NCI-H2171 treated with DMSO at 0.1 percent for 48 hours (cell line): ENCODE results near the gene OR2A14.
A peak's percentile ranks its signal among the peaks of the same experiment; 100 is the strongest.
"Not testable (repeated sequence)": the region's sequence is repeated elsewhere in the genome, so short reads cannot be mapped to it uniquely, and the experiment has no call there.

Experiments used
- DNase-seq: peaks from one replicate; lab custom pipeline; 2025; lab: John Stamatoyannopoulos, UW

Gene OR2A14, protein sequence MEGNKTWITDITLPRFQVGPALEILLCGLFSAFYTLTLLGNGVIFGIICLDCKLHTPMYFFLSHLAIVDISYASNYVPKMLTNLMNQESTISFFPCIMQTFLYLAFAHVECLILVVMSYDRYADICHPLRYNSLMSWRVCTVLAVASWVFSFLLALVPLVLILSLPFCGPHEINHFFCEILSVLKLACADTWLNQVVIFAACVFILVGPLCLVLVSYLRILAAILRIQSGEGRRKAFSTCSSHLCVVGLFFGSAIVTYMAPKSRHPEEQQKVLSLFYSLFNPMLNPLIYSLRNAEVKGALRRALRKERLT

DNA sequence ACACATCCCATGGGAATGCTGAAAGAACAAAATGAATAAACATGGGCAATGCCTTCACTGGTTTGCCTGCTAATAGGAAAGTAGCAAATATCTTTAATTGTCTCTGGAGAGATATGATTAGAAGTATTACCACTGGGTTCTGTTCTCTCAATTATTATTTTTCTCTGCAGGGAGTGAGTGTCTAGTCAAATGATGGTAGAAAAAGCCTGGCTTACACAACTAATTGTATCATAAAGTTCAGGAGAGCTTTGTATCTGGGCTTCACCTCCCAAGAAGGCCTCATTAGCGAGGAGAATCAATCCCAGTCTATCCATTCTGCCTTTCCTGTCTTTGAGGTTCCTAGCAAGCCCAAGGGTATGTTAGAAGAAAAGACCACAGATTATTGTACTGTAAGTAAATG is at the start of gene OR2A14:
TSS of gene OR2A14 (plus strand) at position 301 of the 400 bp plus-strand sequence. CDS start 5,937 bp downstream, outside the sequence.
- no peak for DNase-seq

DNA sequence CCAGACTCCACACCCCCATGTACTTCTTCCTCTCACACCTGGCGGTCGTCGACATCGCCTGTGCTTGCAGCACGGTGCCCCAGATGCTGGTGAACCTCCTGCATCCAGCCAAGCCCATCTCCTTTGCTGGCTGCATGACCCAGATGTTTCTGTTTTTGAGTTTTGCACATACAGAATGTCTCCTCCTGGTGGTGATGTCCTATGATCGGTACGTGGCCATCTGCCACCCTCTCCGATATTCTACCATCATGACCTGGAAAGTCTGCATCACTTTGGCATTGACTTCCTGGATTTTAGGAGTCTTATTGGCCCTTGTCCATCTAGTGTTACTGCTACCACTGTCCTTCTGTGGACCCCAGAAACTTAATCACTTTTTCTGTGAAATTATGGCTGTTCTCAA is 48.6 kb upstream of the OR2A14 start:
- DNase-seq: no peak

DNA sequence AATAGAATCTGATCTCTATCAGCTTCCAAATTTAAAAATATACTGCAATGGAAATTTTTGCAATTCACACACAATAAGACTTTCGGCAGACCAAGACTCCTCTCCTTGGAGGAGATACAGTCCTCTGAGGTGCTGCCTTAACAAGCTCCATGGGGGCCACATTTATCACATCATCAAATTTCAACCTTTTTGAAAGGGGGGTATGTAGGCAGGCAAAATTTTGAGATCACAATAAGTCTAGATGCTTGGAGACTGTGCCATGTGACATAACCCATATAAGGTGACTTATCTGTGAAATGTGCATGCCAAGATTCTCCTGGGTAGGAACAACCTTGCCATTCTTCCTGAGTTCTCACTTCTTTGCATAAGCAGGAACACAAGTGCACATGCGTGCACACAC is 37.0 kb upstream of the OR2A14 start, which contains the start of gene OR2A12:
TSS of gene OR2A12 (plus strand) at position 301 of the 400 bp plus-strand sequence. CDS start 8,830 bp downstream, outside the sequence.
- DNase-seq: no peak

DNA sequence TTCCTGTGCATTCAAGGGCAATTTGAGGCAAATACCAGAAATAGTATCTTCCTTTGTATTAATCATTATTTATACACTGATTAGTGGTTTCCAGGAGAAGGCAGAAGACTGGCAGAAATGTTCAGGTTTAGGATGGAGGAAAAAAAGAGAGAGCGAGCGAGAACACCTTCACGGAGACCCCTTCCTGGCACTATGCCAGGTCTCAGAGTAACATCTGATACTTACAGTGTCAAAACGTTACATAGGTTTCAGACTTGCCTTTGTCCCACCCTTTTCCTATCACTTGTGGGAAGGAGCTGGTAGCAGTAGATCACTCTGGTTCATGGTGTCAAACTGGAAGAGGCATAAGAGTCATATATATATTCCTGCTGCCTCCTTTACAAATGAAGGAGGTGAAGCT is 36.2 kb upstream of the OR2A14 start:
- no peak for DNase-seq

DNA sequence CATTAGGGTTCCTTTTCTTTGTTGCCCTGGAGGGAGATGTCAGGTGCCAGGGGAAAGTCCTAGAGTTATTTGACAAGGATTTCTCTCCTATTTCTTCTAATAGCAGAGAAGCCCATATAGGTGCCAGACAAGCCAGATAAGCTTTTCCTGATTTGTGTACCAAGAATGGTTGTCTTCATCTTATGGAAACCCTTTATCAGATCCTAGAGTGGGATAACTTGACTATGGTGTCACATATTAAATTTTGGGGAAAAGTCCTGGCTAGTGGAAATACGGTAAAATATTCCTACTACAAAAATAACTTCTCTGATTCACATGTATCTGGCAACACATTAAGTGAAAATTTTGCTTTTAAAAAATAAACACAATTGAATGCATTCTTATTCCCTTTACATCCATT is 35.7 kb upstream of the OR2A14 start:
- DNase-seq: no peak

DNA sequence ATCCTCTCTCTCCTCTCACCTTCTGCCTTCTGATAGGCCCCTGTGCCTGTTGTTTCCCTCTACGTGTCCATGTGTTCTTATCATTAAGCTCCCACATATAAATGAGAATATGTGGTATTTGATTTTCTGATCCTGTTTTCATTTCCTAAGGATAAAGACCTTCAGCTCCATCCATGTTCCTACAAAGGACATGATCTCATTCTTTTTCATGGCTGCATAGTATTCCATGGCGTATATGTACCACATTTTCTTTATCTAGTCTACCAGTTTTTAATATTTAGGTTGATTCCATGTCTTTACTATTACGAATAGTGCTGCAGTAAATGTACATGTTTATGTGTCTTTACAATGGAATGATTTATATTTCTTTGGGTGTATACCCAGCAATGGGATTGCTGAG is 32.3 kb upstream of the OR2A14 start:
- no peak for DNase-seq

DNA sequence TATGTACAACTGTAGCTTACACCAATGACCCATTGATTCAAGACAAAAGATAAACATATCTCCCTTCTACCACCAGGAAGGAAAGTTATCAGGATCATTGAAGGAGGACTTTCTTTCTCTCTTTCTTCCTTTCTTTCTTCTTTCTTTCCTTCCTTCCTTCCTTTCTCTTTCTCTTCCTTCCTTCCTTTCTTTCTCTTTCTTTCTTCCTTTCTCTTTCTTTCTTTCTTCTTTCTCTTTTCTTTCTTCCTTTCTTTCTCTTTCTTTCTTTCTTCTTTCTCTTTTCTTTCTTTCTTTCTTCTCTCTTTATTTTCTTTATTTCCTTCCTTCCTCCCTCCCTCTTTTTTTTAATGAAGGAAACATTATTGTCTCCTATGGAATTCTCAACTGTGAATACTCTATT is 24.2 kb upstream of the OR2A14 start:
- DNase-seq: no peak

DNA sequence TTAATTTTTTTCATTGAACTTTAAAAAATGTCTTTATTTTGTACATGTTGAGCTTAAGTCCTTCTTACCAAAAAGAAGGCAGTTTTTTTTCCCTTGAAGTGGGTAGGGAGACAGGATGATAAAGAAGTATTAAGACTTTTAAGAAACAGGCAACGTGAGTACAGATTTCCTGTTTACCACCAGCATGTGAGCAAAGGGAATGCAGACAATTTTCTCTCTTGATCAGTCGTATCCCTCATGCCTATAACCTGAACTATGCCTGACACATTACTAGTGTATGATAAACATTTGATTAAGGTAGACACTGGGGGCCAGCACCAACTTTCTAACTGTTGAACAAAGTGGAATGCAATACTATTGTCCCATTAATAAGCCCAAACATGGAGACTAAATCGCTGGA is 22.4 kb upstream of the OR2A14 start:
- no peak for DNase-seq

DNA sequence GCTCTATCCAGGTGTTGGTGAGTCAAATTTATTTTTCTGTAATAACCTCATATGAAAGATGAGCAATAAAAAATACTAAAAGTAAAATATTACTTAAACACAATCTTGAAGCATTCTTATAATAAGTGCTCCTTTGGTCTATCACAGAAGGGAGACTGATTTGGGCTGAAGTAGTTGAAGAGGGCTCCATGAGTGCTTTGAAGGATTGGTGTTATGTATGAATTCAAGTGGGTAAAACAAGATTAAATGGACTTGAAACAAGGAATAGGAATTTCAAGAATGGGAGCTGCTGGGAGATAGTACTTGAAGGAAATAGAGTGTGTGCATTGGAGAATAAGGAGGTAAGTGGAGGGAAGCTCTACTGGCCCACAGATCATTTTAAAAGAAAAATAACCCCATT is 20.9 kb upstream of the OR2A14 start:
- DNase-seq: no peak

DNA sequence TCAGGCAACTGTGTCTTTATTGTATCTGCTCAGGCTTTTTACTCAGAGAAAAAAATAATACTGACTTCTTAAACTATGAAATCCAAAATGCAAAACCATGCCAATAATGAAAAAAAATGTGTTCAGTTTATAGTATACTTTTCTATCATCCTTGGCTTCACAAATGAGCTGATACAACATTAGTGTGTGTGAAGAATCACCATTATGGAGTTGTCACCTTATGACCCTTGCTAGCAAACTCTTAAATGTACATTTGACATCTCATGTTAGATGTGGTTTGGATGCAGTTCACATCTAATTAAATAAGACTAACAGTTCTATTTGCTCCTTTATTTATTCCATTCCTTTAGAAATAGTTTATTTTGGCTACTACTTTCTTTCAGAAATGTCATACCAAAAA is 17.8 kb upstream of the OR2A14 start:
- DNase-seq: no peak

DNA sequence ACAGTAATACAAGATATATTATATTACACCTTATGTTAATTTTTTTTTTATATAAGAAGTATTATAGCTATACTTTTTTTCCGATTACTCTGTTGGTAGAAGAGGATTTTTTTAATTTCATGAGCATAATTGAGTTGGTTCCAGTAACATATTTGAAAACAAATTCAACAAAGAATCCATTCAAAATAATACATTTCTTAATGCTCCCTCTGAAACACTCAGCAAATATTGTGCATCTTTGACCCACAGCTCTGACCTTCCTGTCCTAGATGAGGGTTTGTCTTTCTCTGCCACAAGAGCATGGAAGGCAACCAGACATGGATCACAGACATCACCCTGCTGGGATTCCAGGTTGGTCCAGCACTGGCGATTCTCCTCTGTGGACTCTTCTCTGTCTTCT is 13.7 kb upstream of the OR2A14 start, which contains the start of gene OR2A2:
TSS of gene OR2A2 (plus strand) at position 301 of the 400 bp plus-strand sequence. CDS start at position 301, 0 bp downstream.
- no peak for DNase-seq

DNA sequence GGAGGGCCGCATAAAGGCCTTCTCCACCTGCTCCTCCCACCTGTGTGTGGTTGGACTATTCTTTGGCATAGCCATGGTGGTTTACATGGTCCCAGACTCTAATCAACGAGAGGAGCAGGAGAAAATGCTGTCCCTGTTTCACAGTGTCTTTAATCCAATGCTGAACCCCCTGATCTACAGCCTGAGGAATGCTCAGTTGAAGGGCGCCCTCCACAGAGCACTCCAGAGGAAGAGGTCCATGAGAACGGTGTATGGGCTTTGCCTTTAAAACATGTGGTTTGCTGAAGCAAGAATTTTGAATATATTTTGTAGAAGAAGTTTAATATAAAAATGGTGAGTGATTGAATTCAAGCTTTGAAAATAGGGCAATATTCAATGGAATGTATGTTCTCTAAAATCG is 12.7 kb upstream of the OR2A14 start:
- DNase-seq: no peak

DNA sequence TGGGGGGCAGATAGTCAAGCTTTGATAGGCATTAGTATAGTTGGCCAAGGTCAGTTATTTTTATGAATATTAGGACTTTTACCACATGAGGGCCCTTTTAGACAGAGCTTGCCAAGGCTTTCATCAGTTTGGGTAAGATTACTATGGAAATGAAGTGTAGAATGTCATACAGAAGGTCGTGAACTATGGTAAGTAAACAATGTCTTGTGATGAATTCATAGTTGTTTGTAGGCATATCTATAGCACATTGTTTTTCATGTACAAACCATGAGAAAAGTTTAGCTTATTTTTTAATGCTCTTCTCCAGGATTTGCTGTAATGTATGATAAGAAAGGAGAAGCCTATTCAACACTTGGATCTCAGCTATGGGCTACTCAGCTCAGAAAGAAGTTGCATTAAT is 9.3 kb upstream of the OR2A14 start:
- no peak for DNase-seq

DNA sequence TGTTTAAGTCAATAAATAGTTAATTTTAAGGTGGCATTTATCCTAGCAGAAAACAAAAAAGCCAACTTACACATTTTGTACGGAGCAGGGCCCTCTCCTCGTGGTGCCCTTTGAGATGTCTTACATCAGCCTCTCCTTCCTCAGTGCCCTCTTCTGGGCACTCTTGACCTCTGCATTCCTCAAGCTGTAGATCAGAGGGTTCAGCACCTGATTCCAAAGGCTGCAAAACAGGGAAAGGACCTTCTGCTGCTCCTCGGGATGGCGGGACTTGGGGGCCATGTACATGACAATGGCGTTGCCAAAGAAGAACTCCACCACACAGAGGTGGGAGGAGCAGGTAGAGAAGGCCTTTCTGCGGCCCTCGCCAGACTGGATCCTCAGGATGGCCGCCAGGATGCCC is 4.6 kb upstream of the OR2A14 start:
- no peak for DNase-seq

DNA sequence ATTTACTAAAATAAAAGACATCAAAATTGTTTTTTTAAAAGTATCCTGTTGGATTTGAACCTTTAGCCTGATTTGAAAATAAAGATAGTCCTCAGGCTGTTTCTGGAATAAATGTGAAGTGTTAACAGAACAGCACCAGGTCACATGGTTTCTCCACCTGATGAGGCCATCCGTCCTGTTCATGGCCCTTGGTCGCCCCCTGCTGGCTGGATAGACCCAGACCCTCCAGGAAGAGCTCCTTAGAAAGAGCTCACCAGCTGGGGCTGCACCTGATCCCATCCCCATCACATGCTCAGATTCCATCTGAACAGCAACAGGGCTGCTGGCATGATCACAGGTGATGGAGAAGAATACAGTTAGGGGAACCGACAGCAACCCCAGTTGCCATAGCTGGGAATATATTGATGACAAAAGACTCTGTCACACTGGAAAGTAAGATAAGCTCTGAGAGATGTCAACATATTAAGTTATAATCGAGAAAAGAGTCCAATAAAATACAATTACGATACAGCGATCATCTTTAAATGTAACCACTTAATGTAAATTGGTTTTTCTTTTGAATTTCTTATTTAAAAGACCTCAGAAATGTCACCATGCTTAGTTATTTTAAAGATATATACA is 4.8 kb downstream of the OR2A14 start:
- DNase-seq: peak; percentile 86

DNA sequence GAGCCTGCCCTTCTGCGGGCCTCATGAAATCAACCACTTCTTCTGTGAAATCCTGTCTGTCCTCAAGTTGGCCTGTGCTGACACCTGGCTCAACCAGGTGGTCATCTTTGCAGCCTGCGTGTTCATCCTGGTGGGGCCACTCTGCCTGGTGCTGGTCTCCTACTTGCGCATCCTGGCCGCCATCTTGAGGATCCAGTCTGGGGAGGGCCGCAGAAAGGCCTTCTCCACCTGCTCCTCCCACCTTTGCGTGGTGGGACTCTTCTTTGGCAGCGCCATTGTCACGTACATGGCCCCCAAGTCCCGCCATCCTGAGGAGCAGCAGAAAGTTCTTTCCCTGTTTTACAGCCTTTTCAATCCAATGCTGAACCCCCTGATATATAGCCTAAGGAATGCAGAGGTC is 6.6 kb downstream of the OR2A14 start:
- DNase-seq: not testable (repeated sequence)

DNA sequence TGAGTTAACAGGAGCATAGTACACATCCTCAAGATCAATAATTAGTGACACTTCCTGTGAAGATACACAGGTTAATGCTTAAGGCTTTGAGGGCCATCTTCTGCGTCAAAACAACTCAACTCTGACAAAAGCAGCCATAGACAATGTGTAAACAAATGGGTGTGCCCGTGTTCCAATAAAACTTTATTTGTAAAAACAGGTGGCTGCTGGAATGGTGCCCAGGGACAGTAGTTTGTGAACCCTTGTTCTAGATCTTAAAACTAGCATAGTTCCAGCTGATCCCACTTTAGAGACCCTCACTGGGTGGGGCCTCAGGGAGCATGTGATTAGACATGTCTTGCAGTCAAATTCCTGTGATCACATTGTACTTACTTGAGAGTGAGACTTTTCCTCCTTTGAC is 7.8 kb downstream of the OR2A14 start:
- DNase-seq: no peak

DNA sequence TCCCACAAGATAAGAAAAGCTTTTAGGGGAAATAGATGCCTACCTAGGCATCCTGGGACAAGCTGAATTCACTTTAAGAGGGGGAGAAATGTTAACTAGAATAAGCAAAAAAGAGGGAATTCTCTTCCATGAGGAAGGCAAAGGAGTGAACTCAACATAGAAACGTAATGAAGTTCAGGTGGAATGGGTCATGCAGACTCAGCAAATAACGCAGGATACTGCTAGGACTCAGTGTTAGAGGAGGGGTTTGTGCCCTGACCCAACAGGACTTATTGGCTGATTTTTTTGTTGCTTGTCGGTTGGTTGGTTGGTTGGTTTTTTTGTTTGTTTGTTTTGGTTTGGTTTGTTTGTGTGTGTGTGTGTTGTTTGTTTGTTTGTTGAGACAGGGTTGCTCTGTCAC is 9.3 kb downstream of the OR2A14 start:
- DNase-seq: no peak

DNA sequence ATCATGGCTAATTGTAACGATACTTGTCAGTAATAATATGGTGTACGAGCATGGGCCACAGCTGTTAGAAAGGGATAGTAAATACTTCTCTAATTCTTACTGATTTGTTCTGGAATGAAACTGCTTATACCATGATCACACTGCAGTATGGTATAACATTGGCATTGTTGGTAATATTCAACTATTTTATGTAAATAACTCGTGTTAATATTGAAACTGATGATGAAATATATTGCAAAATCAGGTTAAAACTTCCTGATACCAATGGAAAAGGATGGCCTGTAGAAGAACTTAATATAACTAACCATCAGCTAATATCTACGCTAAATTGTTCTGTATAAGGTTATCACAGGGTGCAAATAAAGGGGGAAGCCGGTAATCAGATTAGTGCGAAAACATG is 10.3 kb downstream of the OR2A14 start:
- DNase-seq: no peak

DNA sequence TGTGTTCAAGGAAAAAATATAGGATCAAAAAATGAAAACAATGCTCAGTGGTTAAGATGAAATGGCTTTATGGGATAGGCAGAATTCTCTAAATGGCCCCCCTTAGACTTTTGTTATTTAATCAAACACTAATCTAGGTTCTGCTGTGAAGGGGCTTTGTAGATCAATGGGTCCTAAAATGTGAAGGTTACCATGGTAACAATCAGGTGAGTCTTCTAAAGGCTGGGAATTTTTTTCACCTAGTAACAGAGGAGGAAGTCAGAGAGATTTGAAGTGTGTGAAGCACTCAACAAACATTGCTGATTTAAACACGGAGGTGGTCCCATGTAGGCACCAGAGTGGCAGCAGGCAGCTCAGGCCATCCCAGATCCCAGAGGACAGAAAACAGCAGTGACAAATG is 11.1 kb downstream of the OR2A14 start:
- DNase-seq: no peak

DNA sequence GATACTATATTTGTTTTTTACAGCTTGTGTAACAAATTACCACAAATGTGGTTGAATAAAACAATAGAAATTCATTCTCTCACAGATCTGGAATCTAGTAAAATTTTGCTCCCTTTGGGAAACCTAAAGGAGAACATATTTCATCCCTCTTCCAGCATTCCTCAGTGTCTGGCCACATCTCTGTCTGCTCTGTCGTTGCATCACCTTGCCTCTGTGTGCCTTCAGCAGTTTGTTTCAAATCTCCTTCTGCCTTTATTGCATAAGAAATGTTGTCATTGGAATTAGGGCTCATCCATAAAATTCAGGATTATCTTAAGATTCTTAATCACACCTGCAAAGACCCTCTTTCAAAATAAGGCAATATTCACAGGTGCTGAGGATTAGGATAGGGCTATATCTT is 14.5 kb downstream of the OR2A14 start:
- DNase-seq: no peak

DNA sequence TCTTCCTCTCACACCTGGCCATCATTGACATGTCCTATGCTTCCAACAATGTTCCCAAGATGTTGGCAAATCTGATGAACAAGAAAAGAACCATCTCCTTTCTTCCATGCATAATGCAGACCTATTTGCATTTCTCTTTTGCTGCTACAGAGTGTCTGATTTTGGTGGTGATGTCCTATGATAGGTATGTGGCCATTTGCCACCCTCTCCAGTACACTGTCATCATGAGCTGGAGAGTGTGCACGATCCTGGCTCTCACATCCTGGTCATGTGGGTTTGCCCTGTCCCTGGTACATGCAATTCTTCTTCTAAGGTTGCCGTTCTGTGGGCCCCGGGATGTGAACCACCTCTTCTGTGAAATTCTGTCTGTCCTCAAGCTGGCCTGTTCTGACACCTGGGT is 19.2 kb downstream of the OR2A14 start:
- DNase-seq: no peak

DNA sequence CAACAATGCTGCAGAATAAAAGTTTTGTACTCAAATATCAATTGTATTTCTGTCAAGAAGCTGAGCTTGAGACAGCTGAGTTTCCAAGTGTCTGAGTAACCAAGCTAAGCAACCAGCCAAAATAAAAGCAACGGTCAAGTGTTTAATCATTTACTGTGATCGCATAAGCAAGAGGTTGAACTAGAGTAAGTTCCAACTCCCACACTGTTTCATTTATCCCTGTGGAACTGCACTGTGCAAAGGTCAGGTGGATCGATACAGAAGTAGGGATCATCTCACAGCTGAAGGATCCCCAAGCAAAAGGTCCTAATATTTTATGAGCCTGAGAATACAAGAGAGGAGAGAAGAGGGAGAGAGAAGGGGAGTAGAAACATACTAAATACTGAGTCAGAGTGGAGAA is 21.4 kb downstream of the OR2A14 start:
- no peak for DNase-seq
